GM12892 (cell line): ENCODE data around the gene JAG1. TPM values are rescaled to one million over a fixed set of nuclear protein-coding genes. Genes with fewer than 3 reads are reported as not detected.

ENCODE experiments used
- DNase-seq: peaks from one replicate; pipeline ENCODE4 v3.0.0; 2011; ENCODE audit not compliant: insufficient read length
- FAIRE-seq: peaks from 2 replicates; lab custom pipeline; 2011; peaks lifted over from hg19 to GRCh38; lab: Jason Lieb, UNC
- POLR2A ChIP-seq: IDR thresholded peaks from 2 replicates; pipeline ENCODE4 v1.6.1; 2011; ENCODE audit warnings: low read depth, low read length, control low read depth
- POLR2AphosphoS5 ChIP-seq: IDR thresholded peaks from 2 replicates; pipeline ENCODE4 v1.6.1; 2011; ENCODE audit warnings: low read depth, low read length, control low read depth
- TAF1 ChIP-seq: IDR thresholded peaks from 2 replicates; pipeline ENCODE4 v1.6.1; 2011; ENCODE audit warnings: low read depth, mild to moderate bottlenecking, control low read depth, low read length, borderline replicate concordance
- polyA plus RNA-seq: library from polyadenylated mRNA; unstranded; fragments of >200 nt; gene quantifications from one replicate; pipeline ENCODE4 v1.2.1, GENCODE V29; 2012; ENCODE audit warnings: missing spikeins, inconsistent platforms; ENCODE audit not compliant: missing spikeins

Gene JAG1
- polyA plus RNA-seq = 0.83 TPM

DNA sequence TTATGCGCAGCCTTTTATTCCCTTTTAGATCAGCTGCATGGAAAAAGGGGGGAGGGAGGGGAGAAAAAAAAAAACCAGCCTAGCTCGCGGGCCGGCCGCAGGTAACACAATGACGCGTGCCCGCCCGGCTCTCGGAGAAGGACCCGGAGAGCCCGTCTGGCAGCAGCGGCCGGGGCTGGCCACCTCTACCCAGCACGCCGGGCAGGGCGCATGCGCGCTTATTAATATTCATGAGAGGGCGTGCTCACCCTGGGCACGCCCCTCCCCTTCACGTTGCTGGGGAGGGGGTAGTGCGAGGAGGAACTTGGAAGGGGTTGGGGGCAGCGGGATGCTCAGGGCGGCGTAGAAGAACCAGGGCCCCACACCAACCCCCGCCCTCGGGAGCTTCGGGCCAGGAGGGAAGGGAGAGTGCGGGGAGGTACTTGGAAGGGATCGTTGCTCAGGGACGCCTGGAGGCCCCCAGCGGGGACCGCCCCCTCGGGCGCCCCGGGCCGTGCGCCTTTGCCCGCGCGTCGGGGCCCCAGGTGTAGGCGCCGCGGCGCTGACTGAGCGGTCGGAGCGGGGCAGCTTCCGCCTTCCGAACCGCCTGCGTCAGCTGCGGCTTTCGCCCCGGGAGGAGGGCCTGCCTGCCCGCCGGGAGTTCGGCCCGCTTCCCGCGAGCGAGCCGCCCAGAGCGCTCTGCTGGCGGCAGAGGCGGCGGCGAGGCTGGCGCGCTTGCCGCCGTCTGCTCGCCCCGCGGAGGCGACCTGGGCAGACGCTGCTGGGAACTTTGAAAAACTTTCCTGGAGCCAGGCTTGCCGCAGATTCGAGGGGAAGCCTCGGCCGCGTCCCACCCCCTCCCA lies at the start of gene JAG1:
TSS of gene JAG1 (minus strand) at position 158 of the 842 bp plus-strand sequence. CDS start 469 bp downstream, outside the sequence.
- peak; percentile 24 for FAIRE-seq
- TF ChIP-seq POLR2A (no peak), POLR2AphosphoS5 (no peak), TAF1 (no peak)
- DNase-seq = peak; percentile 78

DNA sequence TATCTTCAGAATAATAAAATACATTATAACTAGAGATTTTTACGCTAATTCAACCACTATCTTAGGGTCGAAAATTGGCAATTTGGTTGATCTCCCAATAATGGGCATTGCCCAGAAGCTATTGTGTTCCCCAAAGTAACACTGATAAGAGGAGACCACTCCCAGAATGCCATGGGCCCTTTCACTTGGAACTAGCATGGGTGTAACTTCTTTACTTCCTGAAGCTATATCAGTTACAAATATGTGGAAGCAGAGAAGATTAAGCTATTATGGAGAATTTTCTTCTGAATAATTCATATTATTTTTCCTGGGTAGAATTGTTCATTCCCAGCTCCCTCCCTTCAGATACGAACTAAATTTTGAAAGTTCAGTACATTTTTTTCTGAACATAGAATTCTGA lies 48.2 kb upstream of the JAG1 start:
- DNase-seq (no peak), FAIRE-seq (no peak)
- TF ChIP-seq POLR2AphosphoS5 (no peak), TAF1 (no peak), POLR2A (no peak)

DNA sequence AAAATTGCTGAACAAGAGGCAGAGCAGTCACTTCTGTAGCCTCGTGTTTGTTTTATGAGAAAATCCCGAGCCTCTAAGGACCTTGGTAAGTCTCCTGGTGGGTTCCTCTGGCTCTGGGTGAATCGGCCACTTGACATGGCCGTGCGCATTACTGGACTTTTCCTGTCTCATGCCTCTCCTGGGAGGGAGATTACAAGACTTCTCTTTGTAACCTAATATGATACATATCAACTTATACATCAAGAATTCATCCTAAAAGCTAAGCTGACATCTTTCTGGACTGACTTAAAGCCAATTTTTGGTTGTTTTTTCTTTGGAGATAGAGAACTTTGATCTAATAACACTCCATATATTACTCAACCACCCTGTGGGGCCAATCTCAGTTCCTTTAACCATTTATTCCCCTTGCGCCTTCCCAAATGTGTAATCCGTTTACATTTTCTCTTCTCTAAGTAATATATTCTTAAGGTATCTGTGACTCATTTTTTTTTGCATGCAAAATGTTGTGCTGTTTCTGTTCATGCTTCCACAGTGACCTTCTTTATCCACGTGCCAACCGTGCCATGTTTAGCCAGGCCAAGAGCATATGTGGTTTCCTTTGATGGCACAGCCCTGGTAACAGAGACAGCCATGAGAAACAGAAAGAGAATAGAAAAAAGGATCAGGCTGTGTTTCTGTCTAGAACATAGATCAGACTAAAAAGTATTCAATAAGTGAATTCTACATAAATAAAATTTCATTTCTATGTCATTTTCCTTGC lies 47.5 kb upstream of the JAG1 start:
- DNase-seq (no peak), FAIRE-seq (no peak)
- no peak for TF ChIP-seq POLR2AphosphoS5
- TF ChIP-seq TAF1 = no peak
- no peak for TF ChIP-seq POLR2A

DNA sequence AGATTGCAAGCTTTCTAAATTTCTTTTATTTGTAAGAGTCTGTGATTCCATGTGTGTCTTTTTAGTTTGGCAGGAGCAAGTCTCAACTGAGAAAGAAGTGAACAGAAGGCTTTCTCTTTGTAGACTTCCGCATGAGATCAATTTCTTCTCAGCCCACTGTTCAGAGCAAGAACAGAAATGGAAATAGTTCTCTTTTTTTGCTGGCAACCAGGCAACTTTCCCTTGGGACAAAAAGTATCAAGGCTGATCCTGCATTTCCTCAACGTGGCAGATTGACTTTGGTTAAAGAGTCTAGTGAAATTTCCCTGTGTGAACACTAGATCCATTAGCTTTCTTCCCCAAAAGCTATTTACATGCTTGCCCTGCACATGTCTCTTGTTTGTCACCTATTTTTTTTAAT lies 46.8 kb upstream of the JAG1 start:
- TF ChIP-seq TAF1 = no peak
- no peak for TF ChIP-seq POLR2A
- no peak for TF ChIP-seq POLR2AphosphoS5
- FAIRE-seq = no peak
- DNase-seq = no peak

DNA sequence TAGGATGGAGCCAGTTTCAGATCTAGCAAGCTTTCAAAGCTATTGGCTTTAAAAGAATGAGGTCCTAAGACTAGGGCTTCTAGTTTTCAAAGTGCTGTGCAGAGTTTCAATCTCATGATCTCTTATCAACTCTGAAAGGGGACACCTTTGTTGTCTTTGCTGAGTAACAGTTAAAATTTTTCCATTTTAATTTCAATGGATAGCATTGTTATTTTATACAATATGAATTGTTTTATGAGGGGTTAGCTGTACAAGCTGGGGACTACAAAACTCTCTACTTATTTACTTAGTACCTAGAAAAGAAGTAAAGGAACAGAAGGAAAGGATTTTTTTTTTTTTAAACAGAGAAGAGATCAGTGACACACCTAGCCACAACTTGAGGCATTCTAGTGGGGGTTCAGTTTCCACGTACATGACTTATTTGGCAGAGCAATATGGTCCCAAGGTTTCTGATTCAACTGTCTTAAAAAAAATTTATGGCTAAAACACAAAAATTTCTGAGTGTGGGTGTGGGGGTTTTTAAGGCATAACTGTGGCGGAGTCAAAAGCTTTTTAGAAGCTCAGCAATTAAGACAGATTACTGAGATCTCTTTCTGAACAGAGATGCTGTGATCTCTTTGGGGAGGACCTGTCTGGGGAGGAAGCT lies 46.1 kb upstream of the JAG1 start:
- FAIRE-seq (no peak), DNase-seq (no peak)
- TF ChIP-seq POLR2A (no peak), POLR2AphosphoS5 (no peak), TAF1 (no peak)

DNA sequence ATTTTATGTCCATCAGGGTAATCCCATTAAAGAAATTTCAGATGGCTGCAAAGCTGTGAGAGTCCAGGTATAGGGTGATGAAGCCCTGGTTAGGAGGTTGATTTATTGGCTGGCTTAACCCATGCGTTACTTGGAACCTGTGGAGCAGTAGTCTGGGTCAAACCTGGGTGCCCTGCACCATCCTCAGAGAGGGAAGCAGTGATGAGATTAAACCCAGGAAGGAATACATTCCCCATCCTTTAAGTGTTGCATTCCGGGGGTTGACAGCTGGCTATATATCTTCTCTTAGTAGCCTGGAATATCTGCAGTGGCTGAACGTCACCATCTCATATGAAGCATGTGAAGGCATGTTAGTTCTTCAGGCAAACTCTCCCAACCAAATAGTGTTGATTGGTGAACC lies 44.9 kb upstream of the JAG1 start:
- no peak for TF ChIP-seq TAF1
- no peak for TF ChIP-seq POLR2A
- no peak for FAIRE-seq

DNA sequence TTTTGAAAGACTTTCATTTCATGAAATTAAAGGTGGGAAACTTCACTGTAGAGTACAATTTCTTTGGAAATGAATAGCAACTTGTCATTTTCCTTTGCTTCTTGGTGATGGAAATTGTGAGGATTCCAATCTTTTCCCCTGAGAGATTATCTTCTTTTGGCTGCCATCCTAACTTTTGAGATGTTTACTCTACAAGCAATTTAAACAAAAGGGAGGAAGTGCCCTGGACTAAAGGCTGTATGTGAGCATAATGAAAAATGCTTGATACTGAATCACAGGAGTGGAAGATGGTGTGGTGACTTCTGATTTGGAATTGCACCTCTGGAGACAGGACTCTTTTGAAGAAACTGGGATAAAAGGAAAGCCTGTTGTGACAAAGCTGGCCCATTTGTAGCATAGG lies 43.1 kb upstream of the JAG1 start:
- FAIRE-seq (no peak), DNase-seq (no peak)
- no peak for TF ChIP-seq POLR2AphosphoS5
- no peak for TF ChIP-seq POLR2A
- no peak for TF ChIP-seq TAF1

More for the DNA sequence above, 44.9 kb upstream of the JAG1 start:
- no peak for DNase-seq

DNA sequence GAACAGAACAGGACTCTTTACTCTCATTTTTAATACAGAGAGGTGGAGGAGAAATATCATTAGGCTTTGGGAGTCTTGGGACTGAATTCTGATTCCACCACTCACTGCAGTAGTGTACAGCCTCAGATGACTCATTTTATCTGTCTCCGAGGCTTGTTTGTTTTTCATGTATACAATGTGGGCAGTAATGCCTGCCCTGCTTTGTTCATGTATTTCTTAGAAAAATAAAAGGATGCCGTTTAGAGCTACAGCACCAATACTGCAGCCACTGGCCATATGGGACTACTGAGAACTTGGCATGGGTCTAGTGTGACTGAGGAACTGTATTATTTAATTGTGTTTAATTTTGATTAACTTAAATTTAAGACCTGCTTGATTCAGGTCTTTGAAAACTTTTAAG lies 41.2 kb upstream of the JAG1 start:
- TF ChIP-seq POLR2A (no peak), POLR2AphosphoS5 (no peak), TAF1 (no peak)
- DNase-seq = no peak
- FAIRE-seq = no peak

DNA sequence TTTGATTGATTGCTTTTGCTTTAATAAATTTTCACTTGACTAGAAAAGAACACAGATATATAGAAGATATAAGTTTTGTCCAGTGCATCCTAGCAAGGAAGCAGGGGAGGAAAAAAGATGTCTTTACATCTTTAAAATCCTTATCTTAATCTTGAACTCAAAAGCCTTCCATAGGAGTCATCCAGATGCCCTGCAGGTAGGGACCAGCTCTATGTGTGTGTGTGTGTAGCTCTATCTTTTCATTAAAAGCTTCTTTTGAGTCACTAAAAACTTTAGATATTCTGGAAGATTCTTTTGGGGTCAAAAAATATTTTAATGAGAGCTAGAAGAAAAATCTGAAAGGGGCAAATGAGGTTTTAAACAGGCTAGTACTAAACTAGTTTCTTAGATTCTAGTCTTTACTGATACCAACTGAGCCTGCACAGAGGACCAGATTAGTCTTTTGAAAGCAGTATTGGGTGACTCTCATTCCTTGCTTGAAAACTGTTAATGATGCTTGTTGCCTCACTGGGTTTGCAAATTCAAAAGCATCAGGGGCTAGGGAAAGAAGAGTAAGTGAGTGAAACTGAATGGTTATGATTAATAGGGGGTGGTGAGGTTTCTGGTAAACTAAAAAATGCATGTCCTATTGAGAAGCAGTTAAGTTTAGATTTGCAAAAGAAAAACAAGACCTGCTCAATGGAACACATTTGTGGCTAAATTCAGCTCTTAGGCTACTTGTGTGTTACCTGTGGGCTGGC lies 40.6 kb upstream of the JAG1 start:
- DNase-seq (no peak), FAIRE-seq (no peak)
- TF ChIP-seq TAF1 = no peak
- no peak for TF ChIP-seq POLR2AphosphoS5
- TF ChIP-seq POLR2A = no peak

DNA sequence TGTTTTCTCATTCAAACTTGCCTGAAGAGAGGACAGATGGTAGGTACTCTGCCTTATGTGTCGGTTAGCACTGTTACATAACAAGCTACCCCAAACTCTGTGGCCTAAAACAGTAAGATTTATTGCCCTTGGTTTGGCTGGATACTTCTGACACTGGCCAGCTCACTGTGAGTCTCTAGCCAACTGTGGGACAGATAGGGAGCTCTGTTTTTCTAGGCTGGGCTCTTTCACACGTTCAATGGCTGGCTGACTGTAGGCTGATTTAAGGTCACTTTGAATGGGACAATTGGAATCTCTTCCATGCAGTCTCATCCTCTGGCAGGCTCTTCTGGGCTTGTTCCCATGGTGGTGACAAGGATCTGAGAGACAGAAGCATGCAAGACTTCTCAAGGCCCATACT lies 39.4 kb upstream of the JAG1 start:
- DNase-seq (no peak), FAIRE-seq (no peak)
- TF ChIP-seq POLR2A = no peak
- TF ChIP-seq TAF1 = no peak
- TF ChIP-seq POLR2AphosphoS5 = no peak
